ENCODE measurements around the gene HOGA1. TPM values are rescaled to one million over a fixed set of nuclear protein-coding genes. Genes with fewer than 3 reads are reported as not detected.

The HOGA1 gene
- polyA plus RNA-seq, 3 donors from 2014 or later = not detected

DNA sequence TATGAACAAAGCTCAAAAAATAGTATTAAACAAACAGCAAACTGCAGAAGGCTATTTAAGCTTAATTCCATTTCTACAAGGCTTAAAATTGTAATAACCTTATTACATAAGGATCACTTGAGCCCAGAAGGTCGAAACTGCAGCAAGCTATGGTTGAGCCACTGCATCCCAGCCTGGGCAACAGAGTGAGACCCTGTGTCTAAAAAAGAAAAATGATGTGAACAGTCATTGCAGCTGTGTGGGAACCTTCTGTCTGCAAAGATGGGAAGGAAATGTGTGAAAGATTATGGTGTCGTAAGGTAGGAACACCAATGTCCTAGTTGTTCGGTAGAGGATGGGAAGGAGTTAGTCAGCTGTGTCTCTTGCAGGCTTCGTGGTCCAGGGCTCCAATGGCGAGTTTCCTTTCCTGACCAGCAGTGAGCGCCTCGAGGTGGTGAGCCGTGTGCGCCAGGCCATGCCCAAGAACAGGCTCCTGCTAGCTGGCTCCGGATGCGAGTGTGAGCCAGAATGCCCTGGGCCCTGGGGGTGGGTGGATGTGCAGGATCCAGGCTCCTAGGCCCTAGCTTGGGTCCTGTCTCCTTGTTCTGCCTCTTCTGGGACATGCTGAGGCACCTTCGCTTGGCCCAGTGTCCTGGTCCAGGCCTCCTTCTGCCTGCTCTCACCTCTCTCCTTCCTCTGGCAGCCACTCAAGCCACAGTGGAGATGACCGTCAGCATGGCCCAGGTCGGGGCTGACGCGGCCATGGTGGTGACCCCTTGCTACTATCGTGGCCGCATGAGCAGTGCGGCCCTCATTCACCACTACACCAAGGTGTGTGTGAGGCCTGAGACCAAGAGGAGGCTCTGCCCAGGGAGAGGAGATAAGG lies 14.4 kb downstream of the HOGA1 start:
- peak overlapping the region in 2 of 6 donors; percentile 3 to 20 for H3K27ac Mint-ChIP-seq
- H3K9me3 Mint-ChIP-seq = no peaks in the 10 kb centered on the region
- H3K4me1 Mint-ChIP-seq = no peaks in the 10 kb centered on the region
- H3K4me3 Mint-ChIP-seq = no peak overlapping the region
- H3K36me3 Mint-ChIP-seq = no peaks in the 10 kb centered on the region
- peaks cover 0 to 6% (median 3%) of the 10 kb centered on the region in 3 donors for H3K27me3 Mint-ChIP-seq (ENCODE audit: low read depth in 3 of 3)
- DNase-seq = no peak

DNA sequence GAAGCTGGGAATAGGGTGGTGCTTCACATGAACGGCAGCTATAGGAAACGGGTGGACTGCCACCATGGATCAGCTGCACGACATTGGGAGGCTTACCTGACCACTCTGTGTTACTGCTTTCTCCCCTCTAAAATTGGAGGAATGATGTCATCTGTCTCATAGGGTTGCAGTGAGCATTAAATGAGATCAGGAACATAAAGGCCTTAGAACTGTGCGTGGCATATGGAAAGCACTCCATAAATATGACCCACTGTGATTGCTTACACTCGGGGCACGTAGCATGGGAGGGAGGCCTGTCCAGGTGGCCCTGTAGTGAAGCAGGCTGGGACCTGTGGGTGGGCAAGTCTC lies 15.1 kb downstream of the HOGA1 start:
- Mint-ChIP-seq H3K4me3 (no peak overlapping the region), H3K36me3 (no peaks in the 10 kb centered on the region), H3K27ac (peak overlapping the region in 1 of 6 donors; percentile 20), H3K4me1 (no peaks in the 10 kb centered on the region), H3K9me3 (no peaks in the 10 kb centered on the region), H3K27me3 (ENCODE audit: low read depth in 3 of 3) (peaks cover 0 to 6% (median 3%) of the 10 kb centered on the region in 3 donors)
- no peak for DNase-seq

DNA sequence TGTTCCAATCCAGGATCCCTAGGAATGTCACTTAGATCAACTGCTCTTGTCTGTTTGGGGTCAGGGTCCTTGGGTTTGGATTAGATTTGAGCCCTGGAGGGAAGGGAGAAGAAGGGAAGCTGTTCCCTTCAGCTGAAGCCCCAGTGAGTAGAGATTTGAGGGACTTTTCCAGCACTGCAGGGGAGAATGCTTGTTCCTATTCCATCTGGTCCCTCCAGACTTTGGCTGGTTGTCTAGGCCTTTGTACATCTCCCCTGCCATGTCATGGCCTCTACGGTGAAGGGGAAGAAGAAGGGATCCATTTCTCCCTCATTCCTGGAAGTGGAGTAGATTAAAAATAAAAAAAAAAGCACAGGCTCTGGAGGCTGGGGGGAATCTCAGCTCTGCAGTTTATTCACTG lies 16.4 kb downstream of the HOGA1 start:
- no peak overlapping the region for H3K4me3 Mint-ChIP-seq
- DNase-seq = no peak
- H3K9me3 Mint-ChIP-seq = no peaks in the 10 kb centered on the region
- peaks cover 0 to 6% (median 3%) of the 10 kb centered on the region in 3 donors for H3K27me3 Mint-ChIP-seq (ENCODE audit: low read depth in 3 of 3)
- H3K4me1 Mint-ChIP-seq = no peaks in the 10 kb centered on the region
- no peaks in the 10 kb centered on the region for H3K36me3 Mint-ChIP-seq
- no peak overlapping the region for H3K27ac Mint-ChIP-seq

DNA sequence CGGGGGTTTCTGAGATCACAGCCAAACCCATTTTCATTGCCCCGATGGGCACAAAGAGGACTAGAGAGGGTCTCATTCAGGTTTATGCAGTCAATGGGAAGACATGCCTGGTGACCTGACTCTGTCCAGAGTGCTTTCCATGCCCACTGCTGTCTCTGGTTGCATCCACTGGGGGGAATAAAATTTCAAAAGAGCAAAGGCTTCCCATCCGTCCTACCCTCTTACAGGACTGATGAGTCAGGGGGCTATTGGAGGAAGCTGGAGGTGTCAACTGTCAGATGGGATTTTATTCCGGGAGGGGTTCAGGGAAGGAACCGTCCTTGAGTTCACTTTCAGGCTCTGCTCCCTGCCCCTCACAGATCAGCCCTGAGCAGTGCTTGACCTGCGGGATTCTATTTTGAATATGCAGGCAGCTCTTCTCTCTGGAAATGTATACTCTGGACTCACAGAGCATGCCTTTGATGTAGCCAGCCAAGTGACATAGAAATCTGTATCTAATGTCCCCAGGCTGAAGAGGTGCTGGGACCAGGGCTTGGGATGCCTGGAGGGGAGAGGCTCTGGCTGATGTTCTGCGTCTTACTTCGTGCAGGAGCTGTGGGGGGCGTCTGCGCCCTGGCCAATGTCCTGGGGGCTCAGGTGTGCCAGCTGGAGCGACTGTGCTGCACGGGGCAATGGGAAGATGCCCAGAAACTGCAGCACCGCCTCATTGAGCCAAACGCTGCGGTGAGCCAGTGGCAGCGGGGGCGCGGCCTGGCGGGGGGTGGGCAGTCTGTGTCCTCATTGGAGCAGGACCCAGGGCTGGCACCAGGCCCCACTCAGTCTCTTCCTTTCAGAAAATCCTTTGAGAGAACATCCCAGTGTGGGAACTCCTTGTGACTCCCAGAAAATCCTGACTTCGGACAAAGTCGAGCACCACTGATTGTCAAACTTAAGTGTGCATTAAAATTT lies 17.4 kb downstream of the HOGA1 start:
- Mint-ChIP-seq H3K27me3 (ENCODE audit: low read depth in 3 of 3) (peaks cover 0 to 5% (median 3%) of the 10 kb centered on the region in 3 donors), H3K27ac (no peak overlapping the region), H3K36me3 (no peaks in the 10 kb centered on the region), H3K9me3 (no peaks in the 10 kb centered on the region), H3K4me3 (no peak overlapping the region), H3K4me1 (no peaks in the 10 kb centered on the region)
- no peak for DNase-seq

DNA sequence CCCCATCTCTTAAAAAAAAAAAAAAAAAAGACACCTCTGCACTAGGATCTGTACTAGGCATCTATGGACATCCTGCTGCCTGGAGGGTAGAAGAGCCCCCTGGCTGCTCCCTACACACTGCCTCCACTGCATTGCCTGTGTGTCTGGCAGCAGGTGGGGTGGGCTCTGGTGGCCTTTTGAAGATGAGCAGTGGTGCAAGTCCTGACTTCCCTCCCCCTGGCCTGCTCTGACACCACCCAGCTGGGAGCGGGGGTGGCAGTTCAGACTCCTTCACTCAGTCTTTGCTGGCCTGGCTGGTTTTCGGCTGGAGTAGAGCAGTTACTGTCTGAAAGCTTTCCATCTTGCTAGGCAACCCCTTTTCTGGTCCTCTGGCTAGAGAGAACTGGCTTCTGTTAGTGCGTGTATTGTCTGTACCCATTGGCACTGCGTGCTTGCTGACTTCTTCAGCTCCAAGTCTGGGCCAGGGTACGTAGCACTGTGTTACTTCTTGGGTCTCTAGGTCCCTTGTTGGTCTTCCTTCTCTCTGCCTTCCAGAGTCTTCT lies 23.0 kb downstream of the HOGA1 start:
- H3K4me3 Mint-ChIP-seq = no peak overlapping the region
- H3K4me1 Mint-ChIP-seq = no peaks in the 10 kb centered on the region
- no peak overlapping the region for H3K27ac Mint-ChIP-seq
- H3K9me3 Mint-ChIP-seq = no peaks in the 10 kb centered on the region
- H3K36me3 Mint-ChIP-seq = no peaks in the 10 kb centered on the region
- DNase-seq = no peak
- H3K27me3 Mint-ChIP-seq (ENCODE audit: low read depth in 3 of 3) = peaks cover 0 to 5% (median 2%) of the 10 kb centered on the region in 3 donors

DNA sequence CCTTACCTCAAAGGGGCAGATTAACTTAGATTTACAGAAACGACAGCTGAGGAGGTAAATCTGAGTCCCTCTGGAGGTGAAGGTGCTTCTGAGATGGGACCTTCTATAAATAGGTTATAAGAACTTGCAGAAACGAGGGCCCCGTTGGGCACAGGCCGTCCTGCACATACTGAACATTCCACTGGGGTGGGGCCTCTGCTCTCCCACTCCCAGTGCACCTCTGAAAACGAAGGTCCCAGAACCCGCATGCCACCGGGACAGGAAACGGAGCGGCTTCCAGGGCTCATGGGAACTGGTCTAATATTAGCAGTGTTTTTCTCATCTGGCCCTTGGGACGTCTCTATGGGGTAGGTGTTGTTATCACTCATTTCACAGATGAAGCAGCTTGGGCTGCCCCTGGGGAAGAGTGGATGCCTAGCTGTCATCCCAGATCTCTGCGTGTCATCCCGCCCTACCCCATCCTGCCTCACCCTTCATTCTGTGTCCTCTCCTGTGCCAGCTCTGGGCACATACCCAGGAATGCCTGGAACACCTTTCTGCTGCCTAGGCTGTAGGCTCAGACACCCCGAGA lies 24.9 kb downstream of the HOGA1 start:
- no peak overlapping the region for H3K4me3 Mint-ChIP-seq
- peaks cover 0 to 5% (median 0%) of the 10 kb centered on the region in 3 donors for H3K27me3 Mint-ChIP-seq (ENCODE audit: low read depth in 3 of 3)
- no peaks in the 10 kb centered on the region for H3K36me3 Mint-ChIP-seq
- H3K4me1 Mint-ChIP-seq = no peaks in the 10 kb centered on the region
- no peak overlapping the region for H3K27ac Mint-ChIP-seq
- no peak for DNase-seq
- H3K9me3 Mint-ChIP-seq = no peaks in the 10 kb centered on the region

DNA sequence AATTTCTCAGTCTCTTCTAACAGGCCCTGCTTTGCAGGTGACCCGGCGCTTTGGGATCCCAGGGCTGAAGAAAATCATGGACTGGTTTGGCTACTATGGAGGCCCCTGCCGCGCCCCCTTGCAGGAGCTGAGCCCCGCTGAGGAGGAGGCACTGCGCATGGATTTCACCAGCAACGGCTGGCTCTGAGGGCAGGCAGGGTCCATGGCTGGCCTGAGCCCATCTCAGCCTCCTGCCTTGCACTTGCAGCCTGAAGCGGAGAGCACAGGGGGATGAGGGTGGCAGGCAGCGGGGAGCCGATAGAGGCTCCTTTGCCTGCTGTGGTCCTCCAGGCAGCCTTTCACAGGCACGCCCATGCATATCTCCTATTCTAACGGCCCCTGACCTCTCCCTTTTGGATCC lies 27.3 kb downstream of the HOGA1 start:
- H3K9me3 Mint-ChIP-seq = no peaks in the 10 kb centered on the region
- no peak overlapping the region for H3K4me3 Mint-ChIP-seq
- DNase-seq = no peak
- peaks cover 0 to 4% (median 0%) of the 10 kb centered on the region in 3 donors for H3K27me3 Mint-ChIP-seq (ENCODE audit: low read depth in 3 of 3)
- no peak overlapping the region for H3K27ac Mint-ChIP-seq
- H3K36me3 Mint-ChIP-seq = peaks cover 0 to 3% (median 3%) of the 10 kb centered on the region in 3 donors
- H3K4me1 Mint-ChIP-seq = no peaks in the 10 kb centered on the region

DNA sequence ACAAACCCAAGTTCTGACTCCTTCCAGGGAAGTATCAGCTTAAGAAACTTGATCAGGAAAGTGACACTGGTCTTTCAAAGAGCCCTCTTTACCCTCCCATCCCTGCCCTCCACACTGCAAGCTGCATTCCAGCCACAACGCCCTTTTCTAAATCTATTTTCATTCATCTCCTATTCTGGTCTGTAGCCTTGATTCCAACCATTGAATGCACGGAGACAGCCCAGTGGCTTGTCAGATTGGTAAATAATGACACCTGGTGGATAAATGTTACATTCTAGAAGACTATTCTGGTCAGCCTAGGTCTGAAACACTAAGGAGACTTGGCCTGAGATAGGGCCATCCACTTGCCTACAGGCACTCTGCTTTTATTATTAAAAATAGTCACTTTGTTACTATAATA lies 28.2 kb downstream of the HOGA1 start:
- no peak overlapping the region for H3K4me3 Mint-ChIP-seq
- no peaks in the 10 kb centered on the region for H3K9me3 Mint-ChIP-seq
- H3K27me3 Mint-ChIP-seq (ENCODE audit: low read depth in 3 of 3) = no peaks in the 10 kb centered on the region
- DNase-seq = peak; percentile 14 to 28 (median 24)
- no peak overlapping the region for H3K27ac Mint-ChIP-seq
- peaks cover 0 to 7% (median 3%) of the 10 kb centered on the region in 3 donors for H3K36me3 Mint-ChIP-seq
- H3K4me1 Mint-ChIP-seq = no peaks in the 10 kb centered on the region

DNA sequence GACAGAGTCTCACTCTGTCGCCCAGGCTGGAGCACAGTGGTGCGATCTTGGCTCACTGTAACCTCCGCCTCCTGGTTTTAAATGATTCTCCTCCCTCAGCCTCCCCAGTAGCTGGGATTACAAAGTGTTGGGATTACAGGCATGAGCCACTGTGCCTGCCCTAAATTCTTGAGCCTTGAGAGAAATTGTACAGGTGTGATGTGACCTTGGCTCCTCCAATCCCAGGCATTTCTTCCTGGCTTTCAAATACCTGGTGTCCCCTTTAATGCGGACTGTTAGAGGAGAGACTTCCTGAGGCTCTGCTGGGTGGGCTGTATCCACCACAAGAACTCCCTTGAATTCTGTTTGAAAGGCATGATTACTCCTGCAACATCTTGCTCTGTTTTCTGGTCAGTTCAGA lies 34.1 kb downstream of the HOGA1 start:
- no peak for DNase-seq
- no peaks in the 10 kb centered on the region for H3K9me3 Mint-ChIP-seq
- H3K36me3 Mint-ChIP-seq = peaks cover 0 to 7% (median 3%) of the 10 kb centered on the region in 3 donors
- H3K4me3 Mint-ChIP-seq = no peak overlapping the region
- H3K4me1 Mint-ChIP-seq = no peaks in the 10 kb centered on the region
- H3K27ac Mint-ChIP-seq = no peak overlapping the region
- H3K27me3 Mint-ChIP-seq (ENCODE audit: low read depth in 3 of 3) = peaks cover 0 to 4% (median 0%) of the 10 kb centered on the region in 3 donors

DNA sequence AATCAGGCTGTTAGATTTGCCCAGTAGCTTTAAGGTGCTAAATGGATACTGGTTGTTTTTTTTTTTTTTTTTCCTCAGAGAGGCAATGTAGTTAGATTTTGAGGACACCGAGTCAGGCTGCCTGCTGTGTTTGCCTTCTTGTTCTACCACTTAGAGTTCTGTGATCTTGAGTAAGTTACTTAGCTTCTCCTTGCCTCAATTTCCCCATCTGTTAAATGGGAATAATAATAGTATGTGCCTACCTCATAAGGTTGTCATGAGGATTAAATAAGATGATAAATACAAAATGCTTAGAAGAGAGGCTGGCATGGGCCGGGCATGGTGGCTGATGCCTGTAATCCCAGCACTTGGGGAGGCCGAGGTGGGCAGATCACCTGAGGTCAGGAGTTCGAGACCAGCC lies 34.5 kb downstream of the HOGA1 start:
- Mint-ChIP-seq H3K4me1 (no peaks in the 10 kb centered on the region), H3K27me3 (ENCODE audit: low read depth in 3 of 3) (peaks cover 0 to 4% (median 0%) of the 10 kb centered on the region in 3 donors), H3K4me3 (no peak overlapping the region), H3K9me3 (no peaks in the 10 kb centered on the region), H3K27ac (no peak overlapping the region), H3K36me3 (peaks cover 0 to 7% (median 3%) of the 10 kb centered on the region in 3 donors)
- no peak for DNase-seq

DNA sequence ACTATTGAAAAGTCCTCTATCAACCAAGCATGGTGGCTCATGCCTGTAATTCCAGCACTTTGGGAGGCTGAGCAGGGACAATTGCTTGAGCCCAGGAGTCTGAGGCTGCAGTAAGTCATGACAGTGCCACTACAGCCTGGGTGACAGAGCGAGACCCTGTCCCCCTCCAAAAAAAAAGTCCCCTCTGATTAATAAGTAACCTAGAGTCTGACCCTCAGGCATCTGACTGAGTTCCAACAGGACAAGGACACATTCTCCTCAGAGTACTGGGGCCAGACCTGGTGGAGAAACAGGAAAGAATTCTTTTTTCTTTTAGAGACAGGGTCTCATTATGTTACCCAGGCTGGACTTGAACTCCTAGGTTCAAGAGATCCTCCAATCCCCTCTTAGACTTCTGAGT lies 39.1 kb downstream of the HOGA1 start:
- H3K4me3 Mint-ChIP-seq = no peak overlapping the region
- no peaks in the 10 kb centered on the region for H3K4me1 Mint-ChIP-seq
- H3K36me3 Mint-ChIP-seq = no peaks in the 10 kb centered on the region
- peaks cover 0 to 4% (median 0%) of the 10 kb centered on the region in 3 donors for H3K27me3 Mint-ChIP-seq (ENCODE audit: low read depth in 3 of 3)
- no peaks in the 10 kb centered on the region for H3K9me3 Mint-ChIP-seq
- DNase-seq = no peak
- H3K27ac Mint-ChIP-seq = no peak overlapping the region

DNA sequence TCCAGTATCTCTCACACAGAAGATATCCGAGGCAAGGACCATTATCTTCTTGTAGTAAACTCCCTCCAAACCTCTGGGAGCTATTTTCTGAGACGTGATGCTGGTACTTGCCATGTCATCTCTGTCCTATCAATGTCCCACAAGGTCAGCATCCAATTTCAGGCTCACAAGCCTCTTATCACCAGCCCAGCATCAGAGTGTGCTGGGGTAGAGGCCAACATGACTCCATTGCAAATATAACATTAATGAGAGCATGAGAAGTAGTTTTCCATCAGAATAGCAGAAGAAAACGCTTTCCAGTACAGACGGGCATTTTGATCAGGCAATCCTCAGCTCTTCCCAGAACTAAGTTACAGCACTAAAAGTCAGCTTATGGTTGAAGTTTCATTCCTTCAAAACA lies 43.5 kb downstream of the HOGA1 start:
- Mint-ChIP-seq H3K36me3 (peaks cover 0 to 4% (median 0%) of the 10 kb centered on the region in 3 donors), H3K4me3 (no peak overlapping the region), H3K27me3 (ENCODE audit: low read depth in 3 of 3) (peaks cover 0 to 4% (median 1%) of the 10 kb centered on the region in 3 donors), H3K9me3 (no peaks in the 10 kb centered on the region), H3K4me1 (peaks cover under 1 to 3% of the 10 kb centered on the region in 2 donors), H3K27ac (peak overlapping the region in 1 of 6 donors; percentile 10)
- DNase-seq = no peak

DNA sequence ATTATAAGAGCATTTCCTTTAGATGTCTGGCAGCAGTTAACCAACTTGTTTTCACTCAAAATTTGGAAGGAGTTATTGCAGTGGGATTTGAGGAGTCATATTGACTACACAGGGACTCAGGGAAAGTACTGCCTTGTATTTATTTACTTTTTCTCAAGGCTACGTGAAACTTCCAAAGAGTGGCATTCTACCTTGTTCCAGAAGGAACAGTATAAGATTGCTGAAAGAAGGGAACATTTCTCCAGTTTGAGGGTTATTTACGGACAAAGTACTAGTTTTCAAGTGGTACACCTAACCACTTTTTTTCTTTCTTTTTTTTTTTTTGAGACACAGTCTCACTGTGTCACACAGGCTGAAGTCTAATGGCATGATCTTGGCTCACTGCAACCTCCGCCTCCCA lies 44.0 kb downstream of the HOGA1 start:
- H3K27me3 Mint-ChIP-seq (ENCODE audit: low read depth in 3 of 3) = peaks cover 2 to 7% (median 6%) of the 10 kb centered on the region in 3 donors
- peaks cover 6 to 8% of the 10 kb centered on the region in 2 donors for H3K4me1 Mint-ChIP-seq
- H3K36me3 Mint-ChIP-seq = peaks cover 0 to 4% (median 0%) of the 10 kb centered on the region in 3 donors
- no peak overlapping the region for H3K4me3 Mint-ChIP-seq
- no peak overlapping the region for H3K27ac Mint-ChIP-seq
- H3K9me3 Mint-ChIP-seq = no peaks in the 10 kb centered on the region
- DNase-seq = no peak
